H9 (cell line): Measurements from ENCODE around the gene ARVCF. TPM values are rescaled to one million over a fixed set of nuclear protein-coding genes. Genes with fewer than 3 reads are reported as not detected.

Source experiments
- DNase-seq: peaks from one replicate; pipeline ENCODE4 v3.0.0-alpha.2; 2017
- H2AFZ ChIP-seq: one replicate; pipeline ENCODE4 v1.6.1; 2013; ENCODE audit warnings: mild to moderate bottlenecking, low read length, control low read depth, moderate library complexity
- H2AK5ac ChIP-seq: 2 replicates; pipeline ENCODE4 v1.6.1; 2013; ENCODE audit warnings: low read length, control low read depth, mixed read lengths; ENCODE audit not compliant: insufficient read length
- H2BK120ac ChIP-seq: one replicate; pipeline ENCODE4 v1.6.1; 2013; ENCODE audit warnings: low read depth, mild to moderate bottlenecking, low read length, control low read depth, inconsistent platforms; ENCODE audit not compliant: poor library complexity, severe bottlenecking
- H2BK12ac ChIP-seq: 2 replicates; pipeline ENCODE4 v1.6.1; 2013; ENCODE audit warnings: low read length, control low read depth, mixed read lengths, low read depth; ENCODE audit not compliant: insufficient read length
- H2BK15ac ChIP-seq: 2 replicates; pipeline ENCODE4 v1.6.1; 2013; ENCODE audit warnings: low read depth, low read length, control low read depth
- H2BK20ac ChIP-seq: one replicate; pipeline ENCODE4 v1.6.1; 2013; ENCODE audit warnings: low read depth, mild to moderate bottlenecking, low read length, control low read depth, inconsistent platforms; ENCODE audit not compliant: poor library complexity, severe bottlenecking
- H2BK5ac ChIP-seq: 2 replicates; pipeline ENCODE4 v1.6.1; 2013; ENCODE audit warnings: low read length, control low read depth, mixed read lengths; ENCODE audit not compliant: insufficient read length
- H3K14ac ChIP-seq: 2 replicates; pipeline ENCODE4 v1.6.1; 2013; ENCODE audit warnings: low read length, control low read depth; ENCODE audit not compliant: insufficient read depth
- H3K18ac ChIP-seq: 2 replicates; pipeline ENCODE4 v1.6.1; 2013; ENCODE audit warnings: low read depth, mild to moderate bottlenecking, mixed read lengths, low read length, control low read depth; ENCODE audit not compliant: insufficient read length
- H3K23ac ChIP-seq: 2 replicates; pipeline ENCODE4 v1.6.1; 2013; ENCODE audit warnings: low read length, control low read depth, mixed read lengths, low read depth; ENCODE audit not compliant: insufficient read length
- H3K23me2 ChIP-seq: 2 replicates; pipeline ENCODE4 v1.6.1; 2013; ENCODE audit warnings: low read depth, mild to moderate bottlenecking, mixed read lengths, low read length, control low read depth; ENCODE audit not compliant: insufficient read length, poor library complexity, severe bottlenecking
- H3K27ac ChIP-seq: 2 replicates; pipeline ENCODE4 v1.5.1; 2013; ENCODE audit warnings: low read length, control low read depth, mixed read lengths, low read depth; ENCODE audit not compliant: insufficient read length
- H3K27me3 ChIP-seq: 2 replicates; pipeline ENCODE4 v1.6.1; 2013; ENCODE audit warnings: low read length, control low read depth, inconsistent platforms; ENCODE audit not compliant: insufficient read depth
- H3K4ac ChIP-seq: 2 replicates; pipeline ENCODE4 v1.6.1; 2013; ENCODE audit warnings: low read depth, mild to moderate bottlenecking, control low read depth, inconsistent platforms, low read length, moderate library complexity
- H3K4me1 ChIP-seq: 2 replicates; pipeline ENCODE4 v1.6.1; 2013; ENCODE audit warnings: low read length, control low read depth, inconsistent platforms; ENCODE audit not compliant: insufficient read depth
- H3K4me2 ChIP-seq: 2 replicates; pipeline ENCODE4 v1.6.1; 2013; ENCODE audit warnings: low read length, control low read depth, mixed read lengths; ENCODE audit not compliant: insufficient read length, insufficient read depth
- H3K56ac ChIP-seq: 2 replicates; pipeline ENCODE4 v1.6.1; 2013; ENCODE audit warnings: low read depth, mild to moderate bottlenecking, mixed read lengths, low read length, control low read depth; ENCODE audit not compliant: insufficient read length
- H3K79me1 ChIP-seq: 2 replicates; pipeline ENCODE4 v1.6.1; 2013; ENCODE audit warnings: low read depth, mild to moderate bottlenecking, moderate library complexity, low read length, control low read depth, inconsistent platforms; ENCODE audit not compliant: insufficient read depth, poor library complexity, severe bottlenecking
- H3K79me2 ChIP-seq: 2 replicates; pipeline ENCODE4 v1.6.1; 2013; ENCODE audit warnings: low read length, control low read depth, inconsistent platforms; ENCODE audit not compliant: insufficient read depth
- H3K9ac ChIP-seq: 2 replicates; pipeline ENCODE4 v1.6.1; 2013; ENCODE audit warnings: low read length, control low read depth, mixed read lengths; ENCODE audit not compliant: insufficient read length; ENCODE audit errors: extremely low read depth
- H3K9me3 ChIP-seq: one replicate; pipeline ENCODE4 v1.6.1; 2013; ENCODE audit warnings: low read depth, low read length, inconsistent platforms; ENCODE audit not compliant: control insufficient read depth
- H3T11ph ChIP-seq: one replicate; pipeline ENCODE4 v1.6.1; 2013; ENCODE audit warnings: mild to moderate bottlenecking, low read length, control low read depth, inconsistent platforms
- H4K20me1 ChIP-seq: one replicate; pipeline ENCODE4 v1.6.1; 2013; ENCODE audit not compliant: control insufficient read depth, insufficient read length, insufficient read depth
- H4K5ac ChIP-seq: 2 replicates; pipeline ENCODE4 v1.6.1; 2013; ENCODE audit warnings: low read depth, mild to moderate bottlenecking, mixed read lengths, low read length, control low read depth; ENCODE audit not compliant: insufficient read length
- H4K8ac ChIP-seq: replicated peaks from 2 replicates; pipeline ENCODE4 v1.6.1; 2013; ENCODE audit warnings: low read length, control low read depth, mixed read lengths, low read depth; ENCODE audit not compliant: insufficient read length
- H4K91ac ChIP-seq: 2 replicates; pipeline ENCODE4 v1.6.1; 2013; ENCODE audit warnings: low read depth, mild to moderate bottlenecking, moderate library complexity, mixed read lengths, low read length, control low read depth; ENCODE audit not compliant: insufficient read length
- H3K27ac Mint-ChIP-seq, 3 experiments: 2 replicates in 2 of 3; 3 replicates in 1 of 3; pipeline ENCODE4 v1.8.0; 2020 to 2021; ENCODE audit warnings: mixed read lengths in 3 of 3, mild to moderate bottlenecking in 1 of 3, moderate library complexity in 1 of 3
- H3K27me3 Mint-ChIP-seq: 2 replicates; pipeline ENCODE4 v1.8.0; 2021; ENCODE audit warnings: low read depth, mild to moderate bottlenecking, moderate library complexity, mixed read lengths
- H3K36me3 Mint-ChIP-seq, 3 experiments: 2 replicates in 2 of 3; 3 replicates in 1 of 3; pipeline ENCODE4 v1.8.0; 2020 to 2021; ENCODE audit warnings: low read depth in 3 of 3, mixed read lengths in 3 of 3; ENCODE audit not compliant: insufficient read depth in 1 of 3
- H3K4me1 Mint-ChIP-seq, 2 experiments: 2 replicates each; pipeline ENCODE4 v1.8.0; 2020; ENCODE audit warnings: mixed read lengths in 2 of 2
- H3K4me3 Mint-ChIP-seq, 2 experiments: 2 replicates in 1 of 2; 3 replicates in 1 of 2; pipeline ENCODE4 v1.8.0; 2020 to 2021; ENCODE audit warnings: mild to moderate bottlenecking in 2 of 2, mixed read lengths in 2 of 2, moderate library complexity in 1 of 2
- H3K9me3 Mint-ChIP-seq, 2 experiments: 2 replicates in 1 of 2; 3 replicates in 1 of 2; pipeline ENCODE4 v1.8.0; 2020; ENCODE audit warnings: mild to moderate bottlenecking in 2 of 2, mixed read lengths in 2 of 2, moderate library complexity in 1 of 2
- WGBS: extraction: QIAGEN DNeasy Blood & Tissue Kit; methylation state at CpG from one replicate; pipeline ENCODE4 v1.1.7; 2013; ENCODE audit warnings: missing lambda C conversion rate, low lambda C conversion rate, mixed read lengths; ENCODE audit not compliant: insufficient read length; ENCODE audit errors: extremely low coverage; 5-methylcytosine and 5-hydroxymethylcytosine counted together
- total RNA-seq: library from RNA; stranded (reverse); gene quantifications from 2 replicates; pipeline ENCODE4 v1.2.1, GENCODE V29; 2021
- TF ChIP-seq, protein P1 (sequence below): fragments of 200-600 bp; sonication (generic); conservative IDR thresholded peaks from 3 replicates; pipeline ENCODE4 v1.8.0; 2021; ENCODE audit warnings: antibody characterized with exemption, mild to moderate bottlenecking

The ARVCF gene
- total RNA-seq, 1 experiment from 2014 or later = 40.7 TPM

DNA sequence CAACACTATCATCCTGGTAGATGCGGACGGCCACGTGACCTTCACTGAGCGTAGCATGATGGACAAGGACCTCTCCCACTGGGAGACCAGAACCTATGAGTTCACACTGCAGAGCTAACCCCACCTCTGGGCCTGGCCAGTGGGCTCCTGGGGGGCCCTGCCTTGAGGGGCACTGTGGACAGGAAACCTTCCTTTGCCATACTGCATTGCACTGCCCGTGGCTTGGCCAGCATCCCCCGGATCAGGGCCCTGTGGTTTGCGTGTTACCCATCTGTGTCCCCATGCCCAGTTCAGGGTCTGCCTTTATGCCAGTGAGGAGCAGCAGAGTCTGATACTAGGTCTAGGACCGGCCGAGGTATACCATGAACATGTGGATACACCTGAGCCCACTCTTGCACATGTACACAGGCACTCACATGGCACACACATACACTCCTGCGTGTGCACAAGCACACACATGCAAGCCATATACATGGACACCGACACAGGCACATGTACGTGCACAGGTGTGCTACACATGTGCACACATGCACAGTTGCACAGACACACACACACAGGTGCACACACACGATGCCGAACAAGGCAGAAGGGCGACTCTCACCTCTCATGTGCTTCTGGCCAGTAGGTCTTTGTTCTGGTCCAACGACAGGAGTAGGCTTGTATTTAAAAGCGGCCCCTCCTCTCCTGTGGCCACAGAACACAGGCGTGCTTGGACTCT is 48.1 kb upstream of the ARVCF start:
- H3K27ac Mint-ChIP-seq = peak overlapping the region in 1 of 3 experiments; percentile 72; a peak in 1 of 7 replicates
- Histone ChIP-seq H2AFZ (no peak overlapping the region), H2BK15ac (no peak overlapping the region), H3K27me3 (no peaks in the 10 kb centered on the region), H3K4ac (no peak overlapping the region), H4K5ac (no peak overlapping the region), H3K27ac (no peak overlapping the region), H3K4me2 (no peak overlapping the region), H4K91ac (no peak overlapping the region), H2BK12ac (no peak overlapping the region), H3K79me2 (no peaks in the 10 kb centered on the region), H3K56ac (no peak overlapping the region), H2AK5ac (no peak overlapping the region), H4K20me1 (no peaks in the 10 kb centered on the region), H2BK120ac (no peak overlapping the region), H4K8ac (no peak overlapping the region), H3K9me3 (no peaks in the 10 kb centered on the region), H3T11ph (no peak overlapping the region), H3K4me1 (no peaks in the 10 kb centered on the region), H3K14ac (no peak overlapping the region; the same call in 1 of the 2 replicates), H3K79me1 (no peaks in the 10 kb centered on the region), H2BK20ac (no peak overlapping the region), H3K23ac (no peak overlapping the region), H3K18ac (no peak overlapping the region), H3K23me2 (no peaks in the 10 kb centered on the region), H2BK5ac (no peak overlapping the region), H3K9ac (no peak overlapping the region)
- WGBS = no CpG with 5 or more reads among the region's 18 CpGs
- peaks cover 0 to 3% (median 2%) of the 10 kb centered on the region in 3 experiments; a peak in 2 of 7 replicates for H3K36me3 Mint-ChIP-seq
- TF ChIP-seq, protein P1, sequence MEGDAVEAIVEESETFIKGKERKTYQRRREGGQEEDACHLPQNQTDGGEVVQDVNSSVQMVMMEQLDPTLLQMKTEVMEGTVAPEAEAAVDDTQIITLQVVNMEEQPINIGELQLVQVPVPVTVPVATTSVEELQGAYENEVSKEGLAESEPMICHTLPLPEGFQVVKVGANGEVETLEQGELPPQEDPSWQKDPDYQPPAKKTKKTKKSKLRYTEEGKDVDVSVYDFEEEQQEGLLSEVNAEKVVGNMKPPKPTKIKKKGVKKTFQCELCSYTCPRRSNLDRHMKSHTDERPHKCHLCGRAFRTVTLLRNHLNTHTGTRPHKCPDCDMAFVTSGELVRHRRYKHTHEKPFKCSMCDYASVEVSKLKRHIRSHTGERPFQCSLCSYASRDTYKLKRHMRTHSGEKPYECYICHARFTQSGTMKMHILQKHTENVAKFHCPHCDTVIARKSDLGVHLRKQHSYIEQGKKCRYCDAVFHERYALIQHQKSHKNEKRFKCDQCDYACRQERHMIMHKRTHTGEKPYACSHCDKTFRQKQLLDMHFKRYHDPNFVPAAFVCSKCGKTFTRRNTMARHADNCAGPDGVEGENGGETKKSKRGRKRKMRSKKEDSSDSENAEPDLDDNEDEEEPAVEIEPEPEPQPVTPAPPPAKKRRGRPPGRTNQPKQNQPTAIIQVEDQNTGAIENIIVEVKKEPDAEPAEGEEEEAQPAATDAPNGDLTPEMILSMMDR = no peak
- H3K4me1 Mint-ChIP-seq = no peaks in the 10 kb centered on the region
- no peak overlapping the region for H3K4me3 Mint-ChIP-seq
- H3K27me3 Mint-ChIP-seq = peaks cover 17% of the 10 kb centered on the region
- DNase-seq = no peak
- no peaks in the 10 kb centered on the region for H3K9me3 Mint-ChIP-seq
